IMR-90 (cell line): ENCODE measurements around the gene RPL10A. TPM values are rescaled to one million over a fixed set of nuclear protein-coding genes. Genes with fewer than 3 reads are reported as not detected.

ENCODE experiments used
- ATAC-seq: fragments of 200-7000 bp; cut with Tn5 transposase; 2 replicates; pipeline ENCODE4 v1.9.1; 2020; ENCODE audit warnings: low read depth, mild to moderate bottlenecking, moderate library complexity
- BruUV-seq: library from RNA; stranded (reverse); fragments of 400-500 nt; replicated peaks from 2 replicates; lab custom pipeline; 2021; lab: Mats Ljungman, UMichigan
- CTCF ChIA-PET: fragments of 300-600 bp; formaldehyde crosslinking; extraction: SDS; loops from one replicate; lab custom pipeline; 2021; ENCODE audit warnings: antibody characterized with exemption; lab: Yijun Ruan, JAX
- POLR2A ChIA-PET: fragments of 300-600 bp; sonication (Branson Sonifier 250); formaldehyde crosslinking; loops from one replicate; lab custom pipeline; 2022; ENCODE audit warnings: antibody characterized with exemption; ENCODE audit not compliant: unreplicated experiment; lab: Charles Lee
- DNase-seq: peaks from one replicate; pipeline ENCODE4 v3.0.0; 2013
- H2AFZ ChIP-seq: replicated peaks from 2 replicates; pipeline ENCODE3; 2013; ENCODE audit warnings: low read length, mild to moderate bottlenecking; ENCODE audit not compliant: poor library complexity
- H2AK5ac ChIP-seq: 2 replicates; pipeline ENCODE4 v1.6.1; 2013; ENCODE audit warnings: low read depth, low read length, inconsistent platforms
- H2AK9ac ChIP-seq: replicated peaks from 2 replicates; pipeline ENCODE3; 2013; ENCODE audit warnings: mild to moderate bottlenecking, low read depth, low read length, moderate library complexity; ENCODE audit not compliant: poor library complexity
- H2BK120ac ChIP-seq: 2 replicates; pipeline ENCODE4 v1.6.1; 2013; ENCODE audit warnings: low read depth, low read length, inconsistent platforms
- H2BK15ac ChIP-seq: 3 replicates; pipeline ENCODE4 v1.6.1; 2013; ENCODE audit warnings: low read depth, low read length, inconsistent platforms
- H2BK20ac ChIP-seq: 2 replicates; pipeline ENCODE4 v1.6.1; 2013; ENCODE audit warnings: low read depth, mild to moderate bottlenecking, inconsistent platforms, low read length, moderate library complexity
- H2BK5ac ChIP-seq: 2 replicates; pipeline ENCODE4 v1.6.1; 2013; ENCODE audit warnings: mild to moderate bottlenecking, low read depth, low read length, inconsistent platforms; ENCODE audit not compliant: poor library complexity, severe bottlenecking
- H3K14ac ChIP-seq: replicated peaks from 2 replicates; pipeline ENCODE4 v1.6.1; 2013; ENCODE audit warnings: low read depth, low read length, inconsistent platforms
- H3K18ac ChIP-seq: 2 replicates; pipeline ENCODE4 v1.6.1; 2013; ENCODE audit warnings: low read depth, low read length, control low read depth
- H3K23ac ChIP-seq: 2 replicates; pipeline ENCODE4 v1.6.1; 2013; ENCODE audit warnings: low read depth, low read length, inconsistent platforms
- H3K27ac ChIP-seq: 2 replicates; pipeline ENCODE4 v1.5.1; 2013; ENCODE audit warnings: mild to moderate bottlenecking, control low read depth, low read length; ENCODE audit not compliant: insufficient read depth
- H3K27me3 ChIP-seq: 2 replicates; pipeline ENCODE4 v1.6.1; 2013; ENCODE audit warnings: low read length; ENCODE audit not compliant: control insufficient read depth, insufficient read depth
- H3K36me3 ChIP-seq: 2 replicates; pipeline ENCODE4 v1.6.1; 2013; ENCODE audit warnings: low read length, mixed read lengths; ENCODE audit not compliant: control insufficient read depth, insufficient read depth
- H3K4ac ChIP-seq: 2 replicates; pipeline ENCODE4 v1.6.1; 2013; ENCODE audit warnings: low read depth, low read length, inconsistent platforms
- H3K4me1 ChIP-seq: 2 replicates; pipeline ENCODE4 v1.6.1; 2013; ENCODE audit warnings: low read length, mixed read lengths; ENCODE audit not compliant: control insufficient read depth, insufficient read depth
- H3K4me2 ChIP-seq: 2 replicates; pipeline ENCODE4 v1.6.1; 2013; ENCODE audit warnings: low read depth, mild to moderate bottlenecking, control low read depth, low read length, moderate library complexity
- H3K4me3 ChIP-seq: 2 replicates; pipeline ENCODE4 v1.5.1; 2013; ENCODE audit warnings: low read depth, mild to moderate bottlenecking, control low read depth, low read length, moderate library complexity; ENCODE audit not compliant: insufficient read depth
- H3K56ac ChIP-seq: 2 replicates; pipeline ENCODE4 v1.6.1; 2013; ENCODE audit warnings: low read length, inconsistent platforms; ENCODE audit not compliant: insufficient read depth; ENCODE audit errors: extremely low read depth
- H3K79me1 ChIP-seq, 2 experiments: 2 replicates each; pipeline ENCODE4 v1.6.1; 2013; ENCODE audit warnings: low read length in 2 of 2, inconsistent platforms in 1 of 2, low read depth in 1 of 2
- H3K9ac ChIP-seq: 2 replicates; pipeline ENCODE4 v1.6.1; 2013; ENCODE audit warnings: low read depth, low read length, control low read depth
- H3K9me1 ChIP-seq: 2 replicates; pipeline ENCODE4 v1.6.1; 2013; ENCODE audit warnings: low read length, inconsistent platforms; ENCODE audit not compliant: insufficient read depth
- H3K9me3 ChIP-seq: 2 replicates; pipeline ENCODE4 v1.6.1; 2013; ENCODE audit warnings: low read length; ENCODE audit not compliant: control insufficient read depth, insufficient read depth
- H4K20me1 ChIP-seq: 2 replicates; pipeline ENCODE4 v1.6.1; 2013; ENCODE audit warnings: low read length, inconsistent platforms; ENCODE audit not compliant: insufficient read depth
- H4K5ac ChIP-seq: 2 replicates; pipeline ENCODE4 v1.6.1; 2013; ENCODE audit warnings: mild to moderate bottlenecking, low read depth, low read length, control low read depth
- H4K8ac ChIP-seq, 2 experiments: 2 replicates each; pipeline ENCODE4 v1.6.1; 2013; ENCODE audit warnings: low read depth in 2 of 2, low read length in 2 of 2, control low read depth in 1 of 2, inconsistent platforms in 1 of 2
- H4K91ac ChIP-seq: 2 replicates; pipeline ENCODE4 v1.6.1; 2013; ENCODE audit warnings: low read depth, low read length, inconsistent platforms; ENCODE audit not compliant: insufficient read depth
- NFE2L2 ChIP-seq: fragments of 150-350 bp; IDR thresholded peaks from 2 replicates; pipeline ENCODE4 v1.6.1; 2016; ENCODE audit warnings: low read depth, mild to moderate bottlenecking, low read length
- POLR2A ChIP-seq: IDR thresholded peaks from 2 replicates; pipeline ENCODE4 v1.6.1; 2012; ENCODE audit warnings: mild to moderate bottlenecking, low read depth, low read length
- RCOR1 ChIP-seq: IDR thresholded peaks from 2 replicates; pipeline ENCODE4 v1.6.1; 2012; ENCODE audit warnings: mild to moderate bottlenecking, low read length, improper control_type of control experiment; ENCODE audit not compliant: insufficient replicate concordance
- WGBS, 2 experiments: methylation state at CpG; one replicate each; pipeline versions ENCODE4 v1.1.5 to v1.1.7; 2013; ENCODE audit warnings: missing lambda C conversion rate in 2 of 2; ENCODE audit not compliant: insufficient read length in 1 of 2; ENCODE audit errors: extremely low coverage in 2 of 2; 5-methylcytosine and 5-hydroxymethylcytosine counted together
- dilution Hi-C: fragments of 300-500 bp; cut with HindIII; formaldehyde crosslinking; loops from one replicate; pipeline ENCODE4 v1.14.3; 2018; ENCODE audit warnings: low sequenced_read_pairs; ENCODE audit not compliant: unreplicated experiment
- in situ Hi-C: fragments of 300-500 bp; cut with MboI; formaldehyde crosslinking; loops from 3 replicates; pipeline ENCODE4 v1.14.3; 2019; ENCODE audit warnings: low sequenced_read_pairs, inconsistent platforms, mixed read lengths
- intact Hi-C: fragments of 100-400 bp; cut with micrococcal nuclease; formaldehyde crosslinking; loops from 2 replicates; pipeline ENCODE4 v1.10.0; 2022
- polyA plus RNA-seq, 3 experiments: library from polyadenylated mRNA; depleted of rRNA; stranded (reverse); fragments of >200 nt; gene quantifications; 2 replicates each; pipeline ENCODE4 v1.2.3, GENCODE V29; 2012; ENCODE audit warnings: low replicate concordance in 1 of 3
- total RNA-seq: library from RNA; depleted of rRNA; stranded (reverse); fragments of >200 nt; gene quantifications from 2 replicates; pipeline ENCODE4 v1.2.3, GENCODE V29; 2012

RPL10A gene
- total and polyA plus RNA-seq, 2 of the 4 experiments (the other 2 are of a cell fraction): 2,310 to 3,153 TPM

GRCh38 chr6:35473075-35473849 lies 5.1 kb downstream of the RPL10A start:
- no peak overlapping the region for H2BK15ac ChIP-seq

More at GRCh38 chr6:35473075-35473849, 5.1 kb downstream of the RPL10A start:
- Histone ChIP-seq H2BK20ac (no peak overlapping the region), H3K18ac (no peak overlapping the region), H2AK9ac (no peak overlapping the region), H3K4me1 (peaks cover 10% of the 10 kb centered on the region), H2AFZ (no peak overlapping the region), H3K9me3 (no peaks in the 10 kb centered on the region), H3K79me1 (peaks cover 7 to 48% of the 10 kb centered on the region in 2 experiments; a peak in 3 of 4 replicates), H3K4ac (no peak overlapping the region), H2BK5ac (no peak overlapping the region), H3K9me1 (0 out of 2 replicates have a peak, but pooled peaks cover 6% of the 10 kb centered on the region), H3K14ac (no peak overlapping the region), H2BK120ac (no peak overlapping the region), H4K5ac (no peak overlapping the region), H3K9ac (no peak overlapping the region), H2AK5ac (peak overlapping the region; percentile 28; the same call in 1 of the 2 replicates), H3K27ac (no peak overlapping the region), H4K20me1 (peaks cover 73% of the 10 kb centered on the region), H3K4me3 (no peak overlapping the region), H3K4me2 (no peak overlapping the region), H3K56ac (no peak overlapping the region), H3K36me3 (peaks cover 63% of the 10 kb centered on the region), H4K91ac (no peak overlapping the region), H3K27me3 (no peaks in the 10 kb centered on the region), H4K8ac (no peak overlapping the region), H3K23ac (no peak overlapping the region)
- ATAC-seq (no peak), DNase-seq (no peak)
- 100% methylated on average over 3 of the region's 9 CpGs; no CpG with 5 or more reads in 1 of the 2 experiments for WGBS, 2 experiments
- in situ Hi-C loops (no loop called here), dilution Hi-C loops (no loop called here), intact Hi-C loops (no loop called here)
- ChIA-PET POLR2A (interaction anchor here (0.6 to 0.9 kb wide), 6 partner anchors 8 to 442 kb away, joined by 3 to 10 read pairs (median 4); no protein-coding TSS in a partner anchor), CTCF (no interaction called here)
- TF ChIP-seq POLR2A (no peak; the same call in 1 of the 2 replicates), NFE2L2 (no peak), RCOR1 (no peak)
- no TSS peak for BruUV-seq
